Umbilical cord (tissue), 2 donors: ENCODE measurements around the gene ZSWIM5. TPM values are rescaled to one million over a fixed set of nuclear protein-coding genes. Genes with fewer than 3 reads are reported as not detected.

Experiments
- DNase-seq: peaks from one replicate; pipeline ENCODE4 v3.0.0-alpha.2; 2015; ENCODE audit warnings: low spot score
- total RNA-seq: library from RNA; depleted of rRNA; stranded (reverse); fragments of >200 nt; gene quantifications from one replicate; pipeline ENCODE4 v1.2.3, GENCODE V29; 2014; ENCODE audit warnings: low replicate concordance; ENCODE audit not compliant: insufficient read depth

ZSWIM5 gene
- total RNA-seq, 1 donor from 2014 or later, result 0.48 TPM

DNA sequence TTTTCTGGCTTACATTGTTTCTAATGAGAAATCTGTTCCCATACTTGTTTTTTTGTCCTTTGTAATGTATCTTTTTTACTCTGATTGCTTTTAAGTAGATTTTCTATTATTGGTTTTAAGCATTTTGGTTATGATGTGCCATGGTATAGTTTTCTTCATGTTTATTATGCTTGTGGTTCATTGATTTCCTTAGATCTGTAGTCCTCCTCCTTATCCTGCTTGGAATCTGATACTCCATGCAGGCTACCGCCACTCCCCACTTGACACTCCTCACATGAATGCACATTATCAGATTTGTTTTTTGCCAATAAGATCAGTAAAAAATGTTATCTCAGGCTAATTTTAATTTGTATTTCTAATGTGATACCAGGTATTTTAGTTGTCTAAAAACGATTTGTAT is 173.6 kb downstream of the ZSWIM5 start:
- DNase-seq, result no peak

DNA sequence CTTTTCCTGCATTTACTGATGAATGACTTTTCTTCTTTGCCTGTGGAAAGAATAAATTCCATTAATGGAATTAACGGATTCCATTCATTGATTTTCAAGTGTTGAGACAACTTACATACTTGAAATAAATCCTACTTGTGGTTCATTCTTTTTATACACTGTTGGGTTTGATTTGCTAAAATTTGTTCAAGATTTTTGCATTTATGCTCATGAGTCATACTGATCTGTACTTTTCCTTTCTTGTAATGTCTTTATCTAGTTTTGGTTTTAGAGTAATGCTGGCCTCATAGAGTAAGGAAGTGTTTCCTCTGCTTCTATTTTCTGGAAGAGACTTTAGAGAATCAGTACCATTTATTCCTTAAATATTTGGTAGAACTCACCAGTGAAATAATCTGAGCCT is 180.0 kb downstream of the ZSWIM5 start:
- peak; percentile 77 for DNase-seq

DNA sequence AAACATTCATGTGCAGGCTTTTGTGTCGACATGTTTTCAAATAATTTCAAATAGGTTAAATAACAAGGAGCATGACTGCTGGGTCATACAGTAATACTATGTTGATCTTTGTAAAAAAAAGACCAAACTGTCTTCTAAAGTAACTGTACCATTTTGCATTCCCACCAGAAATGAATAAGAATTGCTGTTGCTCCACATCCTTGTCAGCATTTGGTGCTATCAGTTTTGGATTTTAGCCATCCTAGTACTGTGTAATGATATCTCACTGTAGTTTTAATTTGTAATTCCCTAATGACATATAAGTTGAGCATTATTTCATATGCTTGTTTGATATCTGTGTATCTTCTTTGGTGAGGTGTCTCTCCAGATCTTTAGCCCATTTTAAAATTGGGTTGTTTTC is 182.7 kb downstream of the ZSWIM5 start:
- DNase-seq, result no peak

DNA sequence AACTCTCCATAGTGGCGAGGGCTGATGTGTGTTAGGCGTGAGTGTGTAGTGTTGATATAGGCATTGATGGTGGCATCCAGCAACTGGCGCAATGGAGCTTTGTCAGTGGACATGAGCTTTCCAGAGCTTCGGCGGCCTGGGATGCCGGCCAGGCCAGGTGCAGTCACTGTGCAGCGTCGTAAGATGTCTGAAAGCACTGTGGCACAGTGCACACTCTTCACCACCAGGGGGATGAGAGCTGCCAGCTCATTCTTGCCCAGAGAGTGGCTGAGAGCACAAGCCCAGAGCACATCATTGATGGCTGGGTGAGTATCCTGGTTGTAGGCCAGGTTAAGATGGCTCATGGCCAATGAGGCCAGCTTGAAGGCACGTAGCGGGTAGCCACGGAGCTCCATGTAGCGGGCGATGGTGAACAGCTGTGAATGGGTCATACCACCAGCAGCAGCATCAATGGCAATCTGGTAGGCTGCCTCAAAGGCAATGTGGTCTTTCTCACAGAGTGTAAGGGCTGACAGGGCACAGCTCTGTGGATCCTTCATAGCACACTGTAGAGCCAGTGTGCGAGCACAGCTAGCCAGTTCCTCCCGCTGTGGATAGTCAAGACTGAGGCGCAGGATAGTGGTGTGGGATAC is 187.7 kb downstream of the ZSWIM5 start:
- peak; percentile 42 for DNase-seq

DNA sequence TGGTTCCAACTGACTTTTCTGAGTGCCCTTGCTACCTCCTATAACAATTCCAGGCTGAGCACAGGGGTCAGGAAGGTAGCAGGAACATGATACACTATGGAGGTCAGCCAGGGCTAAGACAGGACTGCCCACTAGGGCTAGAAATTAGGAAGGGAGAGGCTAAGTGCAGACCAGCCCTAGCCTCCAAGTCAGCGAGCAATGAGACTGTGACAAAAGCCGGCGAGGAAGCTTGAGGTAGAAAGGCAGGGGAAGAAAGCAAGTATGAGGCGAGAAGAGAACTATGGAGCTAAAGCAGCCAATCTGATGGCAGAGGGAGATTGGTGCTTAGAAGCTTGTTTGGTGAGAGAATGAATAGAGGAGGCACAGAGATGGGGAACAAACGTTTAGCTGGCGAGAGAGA is 189.6 kb downstream of the ZSWIM5 start:
- DNase-seq, result no peak

DNA sequence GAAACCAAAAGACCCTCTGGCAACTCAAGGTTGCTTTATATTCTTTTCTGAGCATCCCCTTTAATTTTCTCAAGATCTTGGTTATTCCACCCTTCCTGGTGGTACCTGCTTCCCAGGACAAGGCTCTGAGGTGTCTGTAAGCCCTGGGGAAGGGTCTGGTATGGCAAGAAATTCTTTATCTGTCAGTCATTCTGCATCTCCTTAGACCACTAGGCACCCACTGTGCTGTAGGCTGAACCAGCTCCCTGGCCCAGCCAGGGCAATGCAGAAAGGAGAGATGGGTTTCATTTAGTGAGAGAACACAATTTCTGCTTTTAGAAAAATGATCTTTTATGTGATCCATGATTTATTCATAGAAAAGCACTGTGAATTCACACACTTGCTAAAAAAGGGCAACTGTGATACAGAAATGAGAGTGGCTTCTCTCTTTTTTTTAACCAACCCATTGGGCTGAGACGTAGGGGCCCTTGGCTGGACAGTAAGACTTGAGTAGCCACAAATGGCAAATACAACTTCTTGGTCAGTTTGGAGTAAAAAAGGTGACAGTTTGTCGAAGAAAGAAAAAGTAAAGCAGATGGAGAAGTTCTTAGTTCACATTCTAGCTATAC is 190.2 kb downstream of the ZSWIM5 start:
- DNase-seq, result no peak

DNA sequence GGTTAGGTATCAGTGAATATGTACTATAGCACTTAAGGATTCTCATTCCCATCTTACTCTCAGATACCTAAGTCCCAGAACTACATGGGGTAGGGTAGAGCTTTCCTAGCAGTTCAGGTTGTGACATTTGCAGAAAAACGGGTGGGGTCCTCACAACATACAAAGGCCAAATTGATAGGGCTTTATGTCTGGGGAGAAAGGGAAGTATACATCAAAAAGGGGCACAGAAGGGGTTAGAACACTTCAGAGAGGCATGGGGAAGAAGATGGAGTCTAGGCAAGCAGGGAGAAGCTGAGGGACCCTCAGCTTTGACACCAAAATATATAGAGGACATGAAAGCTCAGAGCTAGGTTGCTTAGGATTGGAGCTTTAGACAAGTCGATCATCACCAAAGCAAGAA is 190.7 kb downstream of the ZSWIM5 start:
- DNase-seq, result no peak

DNA sequence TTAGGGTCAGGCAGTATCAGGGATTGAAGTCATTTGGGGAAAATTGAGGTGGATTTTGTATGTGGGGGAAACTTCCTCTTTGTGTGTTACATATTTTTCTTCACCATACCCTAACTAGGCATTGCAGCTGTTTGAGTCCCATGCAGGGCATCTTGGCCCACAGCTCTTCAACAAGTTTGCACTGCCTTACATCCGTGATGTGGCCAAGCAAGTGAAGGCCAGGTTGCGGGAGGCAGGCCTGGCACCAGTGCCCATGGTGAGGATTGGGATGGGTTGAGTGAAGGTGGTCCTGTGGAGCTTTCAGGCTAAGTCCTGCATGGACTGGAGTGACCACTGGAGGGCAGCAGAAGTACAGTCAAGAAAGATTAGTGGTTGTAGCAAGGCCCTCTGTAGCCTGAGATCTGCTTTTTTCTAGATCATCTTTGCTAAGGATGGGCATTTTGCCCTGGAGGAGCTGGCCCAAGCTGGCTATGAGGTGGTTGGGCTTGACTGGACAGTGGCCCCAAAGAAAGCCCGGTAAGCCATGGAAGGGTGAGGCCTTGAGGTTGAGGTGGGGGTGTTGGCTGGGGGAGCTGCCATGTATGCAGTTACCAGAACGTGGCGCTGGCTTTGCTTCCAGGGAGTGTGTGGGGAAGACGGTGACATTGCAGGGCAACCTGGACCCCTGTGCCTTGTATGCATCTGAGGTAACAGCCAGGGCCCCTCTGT is 191.9 kb downstream of the ZSWIM5 start:
- DNase-seq, result peak; percentile 85

DNA sequence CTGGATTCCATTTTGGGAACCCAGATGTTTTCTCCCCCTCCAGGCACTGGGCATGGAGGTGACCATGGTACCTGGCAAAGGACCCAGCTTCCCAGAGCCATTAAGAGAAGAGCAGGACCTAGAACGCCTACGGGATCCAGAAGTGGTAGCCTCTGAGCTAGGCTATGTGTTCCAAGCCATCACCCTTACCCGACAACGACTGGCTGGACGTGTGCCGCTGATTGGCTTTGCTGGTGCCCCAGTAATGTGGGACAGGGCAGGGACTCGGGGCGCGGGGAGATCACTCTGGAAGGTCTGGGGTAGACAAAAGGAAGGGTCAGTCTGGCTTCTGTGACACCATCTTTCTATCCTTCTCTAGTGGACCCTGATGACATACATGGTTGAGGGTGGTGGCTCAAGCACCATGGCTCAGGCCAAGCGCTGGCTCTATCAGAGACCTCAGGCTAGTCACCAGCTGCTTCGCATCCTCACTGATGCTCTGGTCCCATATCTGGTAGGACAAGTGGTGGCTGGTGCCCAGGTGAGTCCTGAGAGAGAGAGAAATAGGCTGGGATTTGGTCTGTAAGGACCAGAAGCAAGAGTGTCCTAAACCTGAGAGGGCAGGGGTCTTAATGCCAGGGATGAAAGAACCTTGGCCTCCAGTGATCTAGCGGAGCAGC is 192.7 kb downstream of the ZSWIM5 start:
- no peak for DNase-seq

DNA sequence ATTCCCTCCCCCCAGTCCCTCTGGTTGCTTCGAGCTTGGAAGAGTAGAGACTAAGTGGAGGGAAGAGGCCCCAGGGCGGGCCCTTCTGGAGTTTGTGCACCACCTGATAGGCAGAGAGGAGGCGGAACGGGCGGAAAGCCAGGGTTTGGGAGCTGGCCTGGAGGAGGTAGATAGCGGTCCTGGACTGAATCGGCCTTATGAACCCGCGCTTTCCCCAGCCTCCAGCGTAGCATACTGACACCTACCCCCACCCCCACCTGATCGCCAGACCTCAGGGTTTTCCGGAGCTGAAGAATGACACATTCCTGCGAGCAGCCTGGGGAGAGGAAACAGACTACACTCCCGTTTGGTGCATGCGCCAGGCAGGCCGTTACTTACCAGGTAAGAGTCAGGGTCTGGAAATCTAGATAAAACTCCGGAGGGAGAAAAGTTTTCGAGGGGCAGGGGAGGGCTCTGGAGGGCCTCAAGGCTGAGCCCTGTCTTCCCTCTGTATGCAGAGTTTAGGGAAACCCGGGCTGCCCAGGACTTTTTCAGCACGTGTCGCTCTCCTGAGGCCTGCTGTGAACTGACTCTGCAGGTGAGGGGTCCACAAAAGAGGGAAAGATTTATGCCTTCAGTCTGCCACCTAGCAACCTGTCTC is 193.6 kb downstream of the ZSWIM5 start:
- DNase-seq, result peak; percentile 89

DNA sequence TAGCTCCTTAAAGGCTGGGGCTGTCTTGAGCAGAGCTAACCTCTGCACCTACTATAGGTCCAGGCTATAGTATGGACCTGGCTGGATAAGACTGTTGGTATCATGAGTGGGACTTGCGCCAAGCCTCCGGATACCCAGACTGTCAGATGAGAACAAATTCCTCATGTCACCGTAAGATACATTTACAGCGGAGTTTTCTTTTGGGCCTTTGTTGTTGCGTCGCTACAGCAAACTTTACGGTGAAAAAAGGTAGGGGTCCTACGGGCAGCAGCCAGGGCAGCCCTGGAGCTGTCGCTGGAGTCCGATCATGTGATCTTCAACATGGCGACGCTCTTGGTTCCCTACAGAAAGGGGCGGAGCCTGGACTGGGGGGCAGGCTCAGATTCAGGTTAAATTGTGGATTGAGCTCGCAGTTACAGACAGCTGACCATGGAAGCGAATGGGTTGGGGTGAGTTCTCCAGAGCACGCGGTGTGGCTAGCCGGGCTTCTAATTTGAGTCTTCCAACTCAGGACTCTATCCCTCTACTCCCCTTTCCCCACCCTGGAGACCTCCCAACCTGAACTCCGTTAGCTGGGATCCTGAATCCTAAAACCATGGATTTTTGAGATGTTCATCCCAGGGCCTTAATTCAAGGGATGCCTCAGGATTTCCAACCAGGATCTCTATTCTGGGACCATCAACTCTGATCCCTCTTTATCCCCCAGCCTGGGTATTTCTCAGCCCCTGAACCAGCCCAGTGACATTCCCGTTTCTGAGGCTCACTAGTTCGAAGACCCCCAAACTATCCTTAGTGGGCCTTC is 194.4 kb downstream of the ZSWIM5 start, which contains the start of gene UROD:
TSS of gene UROD (plus strand) at position 418 of the 802 bp plus-strand sequence. CDS start at position 430, 12 bp downstream.
- peak; percentile 98 for DNase-seq

DNA sequence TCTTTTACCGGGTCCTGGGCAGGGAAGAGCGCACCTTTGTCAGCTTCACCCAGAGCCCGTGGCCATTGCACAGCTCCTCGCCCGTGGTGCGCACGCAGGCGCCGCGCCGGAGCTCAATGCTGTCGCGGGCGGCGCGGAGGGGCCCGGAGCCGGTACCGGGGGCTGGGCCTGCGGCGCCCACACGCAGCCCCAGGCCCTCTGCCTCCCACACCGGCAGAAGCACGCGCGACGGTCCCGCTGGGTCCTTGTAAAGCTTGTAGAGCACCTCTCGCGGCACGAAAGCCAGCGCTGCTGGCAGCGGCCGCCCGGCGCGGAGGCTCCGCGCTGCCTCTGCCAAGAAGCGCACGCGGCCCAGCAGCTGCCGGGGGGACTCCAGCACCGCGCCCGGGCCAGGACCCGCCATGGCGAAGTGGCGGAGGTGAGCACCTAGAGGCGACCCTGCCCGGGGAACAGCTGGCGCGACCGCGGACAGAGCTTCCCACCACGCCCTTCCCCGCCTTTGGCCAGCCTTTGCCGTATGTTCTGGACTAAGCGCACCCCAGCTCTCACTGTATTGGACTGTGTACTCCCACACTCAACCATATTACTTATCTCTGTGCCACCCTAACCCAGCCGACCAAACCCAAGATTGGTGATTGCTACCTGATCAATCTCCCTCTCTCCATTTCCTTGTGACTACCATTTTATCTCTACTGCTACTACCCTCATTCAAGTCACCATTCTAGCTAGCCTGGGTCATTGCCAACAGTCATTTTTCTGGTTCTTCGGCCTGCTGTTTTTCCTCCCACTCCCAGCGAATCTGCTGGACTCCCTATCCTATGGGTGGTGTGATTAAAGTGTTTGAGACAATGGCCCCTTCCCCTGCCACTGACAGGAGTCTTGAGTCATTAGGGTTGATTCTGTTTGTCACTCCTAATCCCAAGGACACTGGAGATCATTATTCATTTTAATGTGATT is 195.3 kb downstream of the ZSWIM5 start, which contains the start of gene HECTD3:
TSS of gene HECTD3 (minus strand) at position 470 of the 957 bp plus-strand sequence. CDS start at position 403, 67 bp downstream.
- peak; percentile 87 for DNase-seq

DNA sequence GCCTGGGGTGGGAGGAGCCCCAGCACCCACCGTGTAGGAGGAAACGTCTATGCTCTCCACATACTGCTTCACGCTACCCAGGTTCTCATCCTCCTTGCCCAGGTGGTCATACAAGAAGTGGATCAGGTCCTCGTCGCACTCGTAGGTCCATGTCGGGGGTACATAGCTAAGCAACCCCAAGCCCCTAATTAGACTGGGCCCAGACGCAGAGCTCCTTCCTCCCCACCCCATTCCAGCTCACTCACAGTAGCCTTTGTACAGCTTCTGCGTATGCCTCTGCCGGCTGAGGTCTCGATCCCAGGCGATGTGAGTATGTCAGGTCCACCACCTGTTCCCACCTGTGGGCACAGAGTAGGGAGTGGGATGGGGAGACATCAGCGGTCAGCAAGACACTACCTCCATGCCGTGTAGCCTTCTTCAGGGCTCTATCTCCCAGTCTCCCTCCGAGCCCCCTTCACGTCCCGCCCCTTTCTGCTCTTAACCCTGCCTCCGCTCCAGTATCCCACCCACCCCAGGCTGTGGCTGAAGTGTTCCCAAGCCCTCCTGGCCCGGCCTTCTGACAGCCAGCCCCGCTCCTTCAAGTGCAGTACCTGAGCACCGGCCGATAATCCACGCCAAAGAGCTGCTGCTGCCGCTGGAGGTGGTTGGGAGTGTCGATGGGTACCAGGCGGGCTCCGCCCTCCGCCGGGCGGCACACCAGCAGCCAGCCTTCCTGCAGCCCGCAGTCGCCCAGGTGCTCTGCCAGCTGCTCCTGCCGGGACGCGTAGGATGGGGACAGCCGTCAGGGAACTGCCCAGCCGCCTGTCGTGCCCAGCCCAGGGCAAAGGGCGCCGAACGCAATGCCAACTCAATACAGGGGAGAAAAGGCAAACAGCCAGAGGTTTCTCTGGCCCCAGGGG is 196.2 kb downstream of the ZSWIM5 start:
- DNase-seq, result no peak

DNA sequence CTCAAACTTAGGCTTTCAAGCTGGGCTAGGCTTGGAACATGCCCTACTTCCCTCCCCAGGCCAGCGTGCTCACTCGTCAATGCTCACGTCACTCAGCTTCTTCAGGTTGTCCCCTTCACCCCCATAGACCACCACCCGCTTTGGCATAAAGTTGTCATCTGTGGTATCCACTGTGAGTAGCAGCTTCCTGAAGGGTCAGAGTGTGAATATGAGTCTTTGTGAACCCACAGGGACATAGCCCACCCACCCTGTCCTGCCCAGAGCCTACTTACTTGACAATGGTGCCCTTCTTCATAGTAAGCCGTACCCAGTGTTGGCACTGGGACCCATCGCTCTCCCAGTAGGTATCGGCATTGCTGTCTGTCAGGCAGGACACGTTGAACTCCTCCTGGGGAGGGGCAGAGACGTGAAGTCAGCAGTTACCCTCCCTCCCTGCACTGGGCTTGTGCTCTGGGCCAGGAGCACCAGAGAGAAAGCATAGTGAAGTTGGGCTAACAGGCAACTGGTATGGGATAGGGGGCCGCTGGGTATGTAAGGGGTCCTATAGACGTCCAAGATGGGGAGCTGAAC is 197.0 kb downstream of the ZSWIM5 start:
- DNase-seq, result no peak

DNA sequence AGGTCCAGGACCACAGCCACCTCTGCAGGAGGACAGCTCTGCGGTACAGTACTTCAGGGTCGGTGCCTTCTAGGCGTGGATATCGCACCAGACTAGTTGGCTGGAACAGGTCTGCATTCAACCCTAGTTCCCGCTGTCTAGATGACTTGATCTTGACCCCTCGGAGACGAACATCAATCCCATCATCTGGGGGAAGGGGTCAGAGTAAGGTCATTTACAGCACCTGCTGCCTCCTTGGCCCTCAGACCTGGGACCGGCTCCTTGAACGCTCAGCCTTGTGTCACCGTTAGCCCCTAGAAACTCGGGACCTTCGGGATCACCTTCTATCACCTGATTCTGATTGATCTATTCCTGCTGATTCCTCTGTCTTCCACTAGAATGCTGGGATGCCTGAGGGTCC is 197.9 kb downstream of the ZSWIM5 start:
- DNase-seq, result no peak

DNA sequence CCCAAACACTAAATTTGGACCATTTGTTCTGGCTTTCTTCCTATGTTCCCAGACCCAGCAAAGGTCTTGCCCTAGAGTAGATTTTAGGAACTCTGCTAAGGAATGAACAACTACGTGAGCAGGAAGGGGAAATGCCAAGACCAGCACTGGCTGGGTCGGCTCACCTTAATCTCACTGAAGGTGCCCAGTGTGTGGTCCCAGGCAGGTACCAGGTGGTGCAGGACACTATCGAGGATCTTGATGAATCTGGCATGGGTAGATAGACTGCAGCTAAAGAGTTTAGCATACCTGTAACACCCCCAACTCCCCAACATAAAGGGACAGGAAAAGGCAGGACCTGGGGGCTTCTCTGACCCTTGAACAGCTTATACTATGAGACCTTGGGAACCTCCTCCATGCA is 198.3 kb downstream of the ZSWIM5 start:
- no peak for DNase-seq

DNA sequence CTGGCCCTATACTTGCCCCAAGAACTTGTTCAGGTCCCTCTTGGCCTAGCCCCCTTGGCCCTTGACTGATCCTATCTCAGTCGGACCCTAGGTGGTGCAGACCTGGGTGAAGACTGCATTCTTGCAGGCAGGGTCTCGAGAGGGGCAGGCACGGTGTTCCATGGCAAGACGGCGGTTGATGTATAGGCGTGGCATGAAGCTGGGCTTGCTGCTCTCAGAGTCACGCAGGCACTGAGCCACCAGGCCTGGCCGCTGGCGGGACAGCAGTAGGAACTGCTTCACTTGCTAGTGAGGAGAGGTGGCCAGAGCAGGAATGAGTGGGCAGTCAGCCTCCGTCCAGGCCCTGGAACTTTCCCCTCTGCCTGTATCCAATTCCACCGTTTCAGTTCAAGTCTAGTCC is 199.1 kb downstream of the ZSWIM5 start:
- no peak for DNase-seq

DNA sequence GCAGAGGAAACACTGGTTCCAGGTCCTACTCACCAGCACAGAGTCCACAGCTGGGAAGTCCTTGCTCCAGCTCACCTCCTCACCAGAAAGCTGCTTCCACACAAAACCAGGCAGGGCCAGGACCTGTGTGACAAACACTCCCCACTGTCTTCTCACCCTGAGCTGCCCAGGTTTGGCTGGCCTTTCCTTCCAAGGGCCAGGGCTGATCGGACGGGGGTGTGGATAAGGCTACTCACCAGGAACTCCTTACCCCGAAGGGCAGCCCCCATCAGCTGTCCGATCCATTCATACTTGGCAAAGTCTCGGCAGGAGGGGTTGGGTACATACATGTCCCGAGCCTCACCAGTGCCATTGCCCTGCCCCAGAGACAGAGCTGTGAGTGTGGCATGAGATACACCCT is 200.6 kb downstream of the ZSWIM5 start:
- DNase-seq, result no peak
